OCI-LY7 (cell line): ENCODE results near the gene NEK11.

Experiments
- EZH2phosphoT487 ChIP-seq: fragments of 200-600 bp; sonication (generic); IDR thresholded peaks from 2 replicates; pipeline ENCODE4 v1.6.1; 2018; ENCODE audit warnings: low read depth, borderline replicate concordance, mild to moderate bottlenecking, mixed run types, antibody characterized with exemption, low read length, moderate library complexity, mixed read lengths
- TF ChIP-seq, protein P1 (sequence below): fragments of 200-600 bp; sonication (generic); conservative IDR thresholded peaks from 2 replicates; pipeline ENCODE4 v1.5.1; 2014; ENCODE audit warnings: mild to moderate bottlenecking, antibody characterized with exemption, low read length, moderate library complexity, mixed read lengths

- TF ChIP-seq, protein P1, sequence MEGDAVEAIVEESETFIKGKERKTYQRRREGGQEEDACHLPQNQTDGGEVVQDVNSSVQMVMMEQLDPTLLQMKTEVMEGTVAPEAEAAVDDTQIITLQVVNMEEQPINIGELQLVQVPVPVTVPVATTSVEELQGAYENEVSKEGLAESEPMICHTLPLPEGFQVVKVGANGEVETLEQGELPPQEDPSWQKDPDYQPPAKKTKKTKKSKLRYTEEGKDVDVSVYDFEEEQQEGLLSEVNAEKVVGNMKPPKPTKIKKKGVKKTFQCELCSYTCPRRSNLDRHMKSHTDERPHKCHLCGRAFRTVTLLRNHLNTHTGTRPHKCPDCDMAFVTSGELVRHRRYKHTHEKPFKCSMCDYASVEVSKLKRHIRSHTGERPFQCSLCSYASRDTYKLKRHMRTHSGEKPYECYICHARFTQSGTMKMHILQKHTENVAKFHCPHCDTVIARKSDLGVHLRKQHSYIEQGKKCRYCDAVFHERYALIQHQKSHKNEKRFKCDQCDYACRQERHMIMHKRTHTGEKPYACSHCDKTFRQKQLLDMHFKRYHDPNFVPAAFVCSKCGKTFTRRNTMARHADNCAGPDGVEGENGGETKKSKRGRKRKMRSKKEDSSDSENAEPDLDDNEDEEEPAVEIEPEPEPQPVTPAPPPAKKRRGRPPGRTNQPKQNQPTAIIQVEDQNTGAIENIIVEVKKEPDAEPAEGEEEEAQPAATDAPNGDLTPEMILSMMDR, result no peak
- TF ChIP-seq EZH2phosphoT487, result no peak
Observed at GRCh38 chr3:131072845-131073244, 46.2 kb downstream of the NEK11 start.
